PC-9 (cell line): ENCODE results near the gene TFE3. TPM values are rescaled to one million over a fixed set of nuclear protein-coding genes. Genes with fewer than 3 reads are reported as not detected.
"Not testable (repeated sequence)": the region's sequence is repeated elsewhere in the genome, so short reads cannot be mapped to it uniquely, and the experiment has no call there.

Experiments used
- BruUV-seq: library from RNA; stranded (reverse); fragments of 400-500 nt; replicated peaks from 2 replicates; lab custom pipeline; 2021; lab: Mats Ljungman, UMichigan
- CTCF ChIA-PET: fragments of 300-600 bp; sonication (Branson Sonifier 250); formaldehyde crosslinking; loops from one replicate; lab custom pipeline; 2022; ENCODE audit warnings: antibody characterized with exemption; lab: Charles Lee
- POLR2A ChIA-PET: fragments of 300-600 bp; sonication (Branson Sonifier 250); formaldehyde crosslinking; loops from one replicate; lab custom pipeline; 2022; ENCODE audit warnings: antibody characterized with exemption; ENCODE audit not compliant: unreplicated experiment; lab: Charles Lee
- DNase-seq, 2 experiments: peaks; one replicate each; pipeline versions ENCODE4 v3.0.0 to v3.0.0-alpha.2; 2015 to 2022; ENCODE audit warnings: mixed read lengths in 1 of 2
- H2AFZ ChIP-seq: fragments of 200-600 bp; sonication (generic); 2 replicates; pipeline ENCODE4 v1.8.1; 2017; ENCODE audit warnings: antibody characterized with exemption
- H3F3A ChIP-seq: fragments of 200-600 bp; sonication (generic); 2 replicates; pipeline ENCODE4 v1.8.1; 2017; ENCODE audit warnings: antibody characterized with exemption, mild to moderate bottlenecking, low read depth; ENCODE audit not compliant: insufficient read depth
- H3K27ac ChIP-seq: fragments of 200-600 bp; sonication (generic); 2 replicates; pipeline ENCODE4 v1.6.1; 2016; ENCODE audit warnings: mixed run types
- H3K27me3 ChIP-seq: fragments of 200-600 bp; sonication (generic); 2 replicates; pipeline ENCODE4 v1.6.1; 2016; ENCODE audit warnings: low read depth, mixed run types; ENCODE audit not compliant: insufficient read depth
- H3K36me3 ChIP-seq: fragments of 200-600 bp; sonication (generic); 2 replicates; pipeline ENCODE4 v1.6.1; 2016; ENCODE audit warnings: low read depth, mixed run types
- H3K4me1 ChIP-seq: fragments of 200-600 bp; sonication (generic); replicated peaks from 2 replicates; pipeline ENCODE4 v1.6.1; 2016; ENCODE audit warnings: mixed run types; ENCODE audit not compliant: insufficient read depth
- H3K4me2 ChIP-seq: fragments of 200-600 bp; sonication (generic); 2 replicates; pipeline ENCODE4 v1.6.1; 2017; ENCODE audit warnings: mixed run types
- H3K4me3 ChIP-seq: fragments of 200-600 bp; sonication (generic); 2 replicates; pipeline ENCODE4 v1.6.1; 2016; ENCODE audit warnings: mixed run types
- H3K79me2 ChIP-seq: fragments of 200-600 bp; sonication (generic); 2 replicates; pipeline ENCODE4 v1.6.1; 2017; ENCODE audit warnings: low read depth, mixed run types
- H3K9me2 ChIP-seq: fragments of 200-600 bp; sonication (generic); 2 replicates; pipeline ENCODE4 v1.8.1; 2017; ENCODE audit warnings: mild to moderate bottlenecking; ENCODE audit not compliant: insufficient read depth
- H3K9me3 ChIP-seq: fragments of 200-600 bp; sonication (generic); 2 replicates; pipeline ENCODE4 v1.8.1; 2016; ENCODE audit warnings: low read depth; ENCODE audit not compliant: insufficient read depth
- H4K20me1 ChIP-seq: fragments of 200-600 bp; sonication (generic); 2 replicates; pipeline ENCODE4 v1.8.1; 2017; ENCODE audit not compliant: insufficient read depth
- EZH2 ChIP-seq: fragments of 200-600 bp; sonication (generic); IDR thresholded peaks from 2 replicates; pipeline ENCODE4 v1.8.0; 2017; ENCODE audit warnings: antibody characterized with exemption, low read depth
- intact Hi-C: fragments of 100-400 bp; cut with micrococcal nuclease; formaldehyde crosslinking; loops from one replicate; pipeline ENCODE4 v1.10.0; 2022; ENCODE audit not compliant: unreplicated experiment
- total RNA-seq: library from RNA; stranded (reverse); gene quantifications from 2 replicates; pipeline ENCODE4 v1.2.3, GENCODE V29; 2021
- TF ChIP-seq, protein P1 (sequence below): fragments of 200-600 bp; sonication (generic); conservative IDR thresholded peaks from 2 replicates; pipeline ENCODE4 v1.6.1; 2017; ENCODE audit warnings: mixed run types, antibody characterized with exemption, mild to moderate bottlenecking, moderate library complexity

TFE3 gene
- total RNA-seq, 1 experiment from 2014 or later = 33.7 TPM

DNA sequence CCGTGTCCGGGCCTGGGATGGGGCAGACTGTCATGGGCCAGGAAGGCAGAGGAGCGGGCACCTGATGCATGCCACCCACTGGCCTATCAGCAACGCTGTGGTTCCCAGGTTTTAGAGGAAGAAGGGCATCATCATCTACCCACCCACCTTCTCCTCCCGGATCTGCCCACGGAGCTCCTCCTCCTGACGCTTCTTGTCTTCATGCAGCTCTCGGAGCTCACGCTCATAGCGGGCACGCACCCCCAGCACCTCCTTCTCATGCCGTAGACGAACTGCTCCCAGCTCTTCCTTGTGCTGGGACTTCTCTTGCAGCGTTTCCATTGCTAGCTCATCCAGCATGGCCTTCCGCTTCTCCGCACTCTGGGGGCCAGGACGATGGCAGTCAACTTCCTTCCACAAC lies 60.1 kb downstream of the TFE3 start:
- no peaks in the 10 kb centered on the region for H3K27me3 ChIP-seq
- no peaks in the 10 kb centered on the region for H3K9me2 ChIP-seq
- no peak for DNase-seq
- ChIA-PET CTCF (no interaction called here), POLR2A (interaction anchor here (0.6 kb wide), 1 partner anchor 46 kb away, joined by 5 read pairs; no protein-coding TSS in a partner anchor)
- TF ChIP-seq EZH2 = no peak
- TF ChIP-seq, protein P1, sequence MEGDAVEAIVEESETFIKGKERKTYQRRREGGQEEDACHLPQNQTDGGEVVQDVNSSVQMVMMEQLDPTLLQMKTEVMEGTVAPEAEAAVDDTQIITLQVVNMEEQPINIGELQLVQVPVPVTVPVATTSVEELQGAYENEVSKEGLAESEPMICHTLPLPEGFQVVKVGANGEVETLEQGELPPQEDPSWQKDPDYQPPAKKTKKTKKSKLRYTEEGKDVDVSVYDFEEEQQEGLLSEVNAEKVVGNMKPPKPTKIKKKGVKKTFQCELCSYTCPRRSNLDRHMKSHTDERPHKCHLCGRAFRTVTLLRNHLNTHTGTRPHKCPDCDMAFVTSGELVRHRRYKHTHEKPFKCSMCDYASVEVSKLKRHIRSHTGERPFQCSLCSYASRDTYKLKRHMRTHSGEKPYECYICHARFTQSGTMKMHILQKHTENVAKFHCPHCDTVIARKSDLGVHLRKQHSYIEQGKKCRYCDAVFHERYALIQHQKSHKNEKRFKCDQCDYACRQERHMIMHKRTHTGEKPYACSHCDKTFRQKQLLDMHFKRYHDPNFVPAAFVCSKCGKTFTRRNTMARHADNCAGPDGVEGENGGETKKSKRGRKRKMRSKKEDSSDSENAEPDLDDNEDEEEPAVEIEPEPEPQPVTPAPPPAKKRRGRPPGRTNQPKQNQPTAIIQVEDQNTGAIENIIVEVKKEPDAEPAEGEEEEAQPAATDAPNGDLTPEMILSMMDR = no peak
- intact Hi-C loops = no loop called here
- no peaks in the 10 kb centered on the region for H3K9me3 ChIP-seq
- H3K4me1 ChIP-seq = no peaks in the 10 kb centered on the region
- no peaks in the 10 kb centered on the region for H3K36me3 ChIP-seq
- no peaks in the 10 kb centered on the region for H3K79me2 ChIP-seq
- no peak overlapping the region for H3K27ac ChIP-seq
- H3K4me3 ChIP-seq = no peak overlapping the region
- H2AFZ ChIP-seq = no peak overlapping the region
- no TSS peak for BruUV-seq
- H3K4me2 ChIP-seq = no peak overlapping the region
- H4K20me1 ChIP-seq = no peaks in the 10 kb centered on the region
- H3F3A ChIP-seq = no peaks in the 10 kb centered on the region

DNA sequence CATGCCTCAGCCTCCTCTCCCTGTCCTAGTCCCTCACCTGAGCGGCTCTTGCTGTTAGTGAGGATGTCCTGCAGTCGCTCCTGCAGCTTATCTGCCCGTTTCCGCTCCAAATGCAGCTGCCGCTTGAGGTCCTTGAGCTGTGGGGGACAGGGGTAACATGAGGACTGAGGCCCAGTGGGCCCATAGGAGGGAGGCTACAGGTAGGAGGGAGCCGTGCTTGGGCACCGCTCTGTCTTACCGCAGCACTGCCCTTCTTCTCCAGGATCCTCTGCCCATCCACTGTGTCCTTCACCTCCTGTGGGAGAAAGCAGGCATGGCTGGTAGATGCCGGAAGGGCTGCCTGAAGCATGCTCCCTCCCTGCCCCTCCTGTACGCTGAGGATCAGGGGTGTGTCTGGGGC lies 62.0 kb downstream of the TFE3 start:
- Histone ChIP-seq H3K79me2 (no peaks in the 10 kb centered on the region), H2AFZ (no peak overlapping the region), H3K4me1 (no peaks in the 10 kb centered on the region), H3K9me2 (no peaks in the 10 kb centered on the region), H3K27me3 (no peaks in the 10 kb centered on the region), H3K9me3 (no peaks in the 10 kb centered on the region), H3K36me3 (no peaks in the 10 kb centered on the region), H3K27ac (no peak overlapping the region), H4K20me1 (no peaks in the 10 kb centered on the region), H3F3A (no peaks in the 10 kb centered on the region), H3K4me3 (no peak overlapping the region), H3K4me2 (no peak overlapping the region)
- ChIA-PET POLR2A (no interaction called here), CTCF (no interaction called here)
- TF ChIP-seq EZH2 = no peak
- TF ChIP-seq, protein P1 = no peak
- intact Hi-C loops = no loop called here
- no TSS peak for BruUV-seq
- DNase-seq = no peak

DNA sequence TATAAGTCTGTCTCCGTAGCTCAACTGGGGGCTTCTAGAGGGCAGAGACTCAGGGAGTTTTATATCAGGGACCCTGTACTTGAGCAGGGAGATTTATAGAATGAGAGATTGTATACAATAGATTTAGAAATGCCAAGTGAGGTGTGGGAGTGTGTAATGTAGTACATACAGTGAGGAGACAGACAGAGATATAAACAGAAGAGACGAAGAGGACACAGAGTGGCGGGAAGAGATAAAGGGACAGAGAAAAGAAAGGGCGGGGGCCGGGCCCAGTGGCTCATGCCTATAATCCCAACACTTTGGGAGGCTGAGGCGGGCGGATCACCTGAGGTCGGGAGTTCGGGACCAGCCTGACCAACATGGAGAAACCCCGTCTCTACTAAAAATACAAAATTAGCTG lies 62.8 kb downstream of the TFE3 start:
- intact Hi-C loops, DNase-seq, H3K4me3 ChIP-seq, H3K9me3 ChIP-seq, H3K36me3 ChIP-seq, H4K20me1 ChIP-seq, CTCF ChIA-PET, H3K4me1 ChIP-seq, H3K4me2 ChIP-seq, H3K27ac ChIP-seq, H3F3A ChIP-seq, H3K27me3 ChIP-seq, H3K79me2 ChIP-seq, BruUV-seq, H2AFZ ChIP-seq, POLR2A ChIA-PET, H3K9me2 ChIP-seq: not testable (repeated sequence)

Other genes starting within 250 kb of the TFE3 start
- gene HDAC6, start 241.3 kb downstream of the TFE3 start, total RNA-seq = 44.2 and 48.5 TPM in 2 replicates
- gene ERAS, start 216.8 kb downstream of the TFE3 start, total RNA-seq = 0.50 TPM in 1 of 2 replicates, not detected in the other
- gene PCSK1N, start 207.7 kb downstream of the TFE3 start, total RNA-seq = not detected in 2 replicates
- gene TIMM17B, start 145.6 kb downstream of the TFE3 start, total RNA-seq = 44.9 and 54.1 TPM in 2 replicates
- 36.4 and 39.4 TPM in 2 replicates for gene PQBP1, start 145.4 kb downstream of the TFE3 start, total RNA-seq
- 24.1 and 29.6 TPM in 2 replicates for gene SLC35A2, start 131.7 kb downstream of the TFE3 start, total RNA-seq
- 3.6 and 4.4 TPM in 2 replicates for gene PIM2, start 124.3 kb downstream of the TFE3 start, total RNA-seq
- 34.6 and 37.1 TPM in 2 replicates for gene OTUD5, start 85.8 kb downstream of the TFE3 start, total RNA-seq
- gene KCND1, start 71.5 kb downstream of the TFE3 start, total RNA-seq = 1.2 and 2.2 TPM in 2 replicates
- gene GRIPAP1, start 41.1 kb downstream of the TFE3 start, total RNA-seq = 33.6 and 35.2 TPM in 2 replicates
- gene CCDC120, start 15.6 kb upstream of the TFE3 start, total RNA-seq = 20.6 and 23.9 TPM in 2 replicates
- gene PRAF2, start 30.6 kb upstream of the TFE3 start, total RNA-seq = 12.8 and 17.6 TPM in 2 replicates
- gene WDR45, start 36.5 kb upstream of the TFE3 start, total RNA-seq = 36.7 and 43.4 TPM in 2 replicates
- gene GPKOW, start 80.4 kb upstream of the TFE3 start, total RNA-seq = 12.8 and 17.6 TPM in 2 replicates
- 1.8 and 2.0 TPM in 2 replicates for gene MAGIX, start 119.4 kb upstream of the TFE3 start, total RNA-seq
- gene PLP2, start 128.5 kb upstream of the TFE3 start, total RNA-seq = 90.0 and 94.5 TPM in 2 replicates
- 13.1 and 13.5 TPM in 2 replicates for gene PRICKLE3, start 143.0 kb upstream of the TFE3 start, total RNA-seq
- 0.44 and 0.63 TPM in 2 replicates for gene SYP, start 156.8 kb upstream of the TFE3 start, total RNA-seq
- not detected in 2 replicates for gene CACNA1F, start 190.0 kb upstream of the TFE3 start, total RNA-seq
- 8.6 and 9.2 TPM in 2 replicates for gene CCDC22, start 192.1 kb upstream of the TFE3 start, total RNA-seq
- not detected in 2 replicates for gene FOXP3, start 221.4 kb upstream of the TFE3 start, total RNA-seq
- gene PPP1R3F, start 226.4 kb upstream of the TFE3 start, total RNA-seq = 3.6 and 5.2 TPM in 2 replicates